ENCODE data around the gene NFU1.
"Not testable (repeated sequence)": the region's sequence is repeated elsewhere in the genome, so short reads cannot be mapped to it uniquely, and the experiment has no call there.

NFU1 gene

GRCh38 chr2:69386789-69387734, 50.2 kb downstream of the NFU1 start, which contains the start of gene GFPT1:
Gene GFPT1 (minus strand): TSS chr2:69387227. CDS start chr2:69387071, 156 bp downstream.
- peak; percentile 97 for DNase-seq

GRCh38 chr2:69386360-69386759, 50.9 kb downstream of the NFU1 start:
- DNase-seq = no peak

- DNase-seq = no peak
Observed at GRCh38 chr2:69385443-69386151, 51.6 kb downstream of the NFU1 start.

GRCh38 chr2:69384618-69385081, 52.6 kb downstream of the NFU1 start:
- DNase-seq = no peak

- DNase-seq = no peak
Observed at GRCh38 chr2:69383176-69383812, 53.9 kb downstream of the NFU1 start.

- no peak for DNase-seq
Observed at GRCh38 chr2:69382547-69382946, 54.7 kb downstream of the NFU1 start.

GRCh38 chr2:69381337-69381737, 55.9 kb downstream of the NFU1 start:
- DNase-seq = no peak

GRCh38 chr2:69380072-69380917, 56.9 kb downstream of the NFU1 start:
- no peak for DNase-seq

- no peak for DNase-seq
Observed at GRCh38 chr2:69376403-69376802, 60.8 kb downstream of the NFU1 start.

GRCh38 chr2:69375494-69376353, 61.5 kb downstream of the NFU1 start:
- no peak for DNase-seq

GRCh38 chr2:69372767-69373166, 64.5 kb downstream of the NFU1 start:
- DNase-seq = no peak

- DNase-seq = no peak
Observed at GRCh38 chr2:69369802-69370201, 67.4 kb downstream of the NFU1 start.

GRCh38 chr2:69368588-69368987, 68.6 kb downstream of the NFU1 start:
- DNase-seq = no peak

GRCh38 chr2:69359371-69359770, 77.9 kb downstream of the NFU1 start:
- DNase-seq = no peak

- no peak for DNase-seq
Observed at GRCh38 chr2:69358914-69359313, 78.3 kb downstream of the NFU1 start.

GRCh38 chr2:69356471-69356870, 80.8 kb downstream of the NFU1 start:
- DNase-seq = no peak

GRCh38 chr2:69354976-69355375, 82.3 kb downstream of the NFU1 start:
- not testable (repeated sequence) for DNase-seq

- no peak for DNase-seq
Observed at GRCh38 chr2:69353360-69353759, 83.9 kb downstream of the NFU1 start.

GRCh38 chr2:69348781-69349180, 88.5 kb downstream of the NFU1 start:
- no peak for DNase-seq
